GM19238 (cell line): ENCODE data around the gene NEDD8.
A peak's percentile ranks its signal among the peaks of the same experiment; 100 is the strongest.

Source experiments
- DNase-seq: peaks from one replicate; pipeline ENCODE4 v3.0.0; 2011; ENCODE audit warnings: low spot score; ENCODE audit not compliant: insufficient read length

The NEDD8 gene

DNA sequence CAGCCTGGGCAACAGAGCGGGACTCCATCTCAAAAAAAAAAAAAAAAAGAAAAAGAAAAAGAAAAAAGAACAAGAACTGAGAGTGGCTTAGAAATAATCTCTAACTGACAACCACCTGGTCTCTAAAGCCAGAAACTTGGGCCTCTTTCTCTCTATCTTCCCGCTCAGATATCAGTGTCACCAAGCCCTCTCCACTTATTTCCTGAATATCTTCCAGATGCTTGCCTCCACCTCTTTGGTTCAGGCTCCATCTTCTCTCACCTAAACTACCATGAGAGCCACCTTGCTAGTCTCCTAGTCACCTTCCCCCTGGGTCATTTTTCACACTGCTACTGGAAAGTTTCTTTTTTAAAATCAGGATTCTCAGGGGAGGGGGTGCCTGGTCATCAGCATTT, 35.1 kb downstream of the NEDD8 start:
- no peak for DNase-seq

DNA sequence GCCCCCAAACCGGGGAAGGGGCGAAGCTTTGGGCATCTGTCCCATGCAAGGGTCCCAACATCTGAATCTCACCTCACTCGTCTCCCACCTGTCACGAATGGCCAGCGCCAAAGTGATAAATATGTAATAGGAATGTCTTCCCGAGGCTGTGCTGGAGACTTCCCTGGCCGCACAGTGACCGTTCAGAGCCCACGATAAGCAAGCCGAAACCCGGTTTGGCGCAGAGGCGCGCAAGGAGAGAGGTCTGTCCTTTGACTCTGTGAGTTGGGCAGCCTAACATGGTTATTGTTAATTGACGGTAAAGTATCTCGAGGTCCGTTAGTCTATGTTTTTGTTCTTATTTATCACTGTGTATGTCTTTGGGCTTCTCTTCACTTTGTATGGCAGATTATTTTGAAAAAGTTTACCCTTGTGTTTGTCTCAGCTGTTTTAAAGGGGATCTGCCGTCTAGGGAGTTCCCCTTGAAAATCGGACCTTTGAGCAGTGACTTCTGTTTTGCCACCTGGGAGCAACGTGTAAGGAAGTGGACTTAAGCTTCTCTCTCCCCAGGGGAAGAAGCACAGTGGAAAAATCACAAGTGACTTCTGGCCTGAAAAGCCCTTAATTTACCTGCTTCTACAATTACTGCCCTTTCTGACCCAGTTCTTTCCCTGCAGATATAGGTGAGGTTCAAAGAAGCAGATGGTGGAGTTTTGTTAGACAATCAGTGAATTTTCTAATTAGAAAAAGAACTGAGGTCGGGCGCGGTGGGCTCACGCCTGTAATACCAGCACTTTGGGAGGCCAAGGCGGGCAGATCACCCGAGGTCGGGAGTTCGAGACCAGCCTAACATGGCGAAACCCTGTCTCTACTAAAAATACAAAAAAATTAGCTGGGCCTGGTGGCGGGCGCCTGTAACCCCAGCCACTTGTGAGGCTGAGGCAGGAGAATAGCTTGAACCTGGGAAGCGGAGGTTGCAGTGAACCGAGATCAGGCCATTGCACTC, 35.8 kb downstream of the NEDD8 start:
- DNase-seq = peak; percentile 35

DNA sequence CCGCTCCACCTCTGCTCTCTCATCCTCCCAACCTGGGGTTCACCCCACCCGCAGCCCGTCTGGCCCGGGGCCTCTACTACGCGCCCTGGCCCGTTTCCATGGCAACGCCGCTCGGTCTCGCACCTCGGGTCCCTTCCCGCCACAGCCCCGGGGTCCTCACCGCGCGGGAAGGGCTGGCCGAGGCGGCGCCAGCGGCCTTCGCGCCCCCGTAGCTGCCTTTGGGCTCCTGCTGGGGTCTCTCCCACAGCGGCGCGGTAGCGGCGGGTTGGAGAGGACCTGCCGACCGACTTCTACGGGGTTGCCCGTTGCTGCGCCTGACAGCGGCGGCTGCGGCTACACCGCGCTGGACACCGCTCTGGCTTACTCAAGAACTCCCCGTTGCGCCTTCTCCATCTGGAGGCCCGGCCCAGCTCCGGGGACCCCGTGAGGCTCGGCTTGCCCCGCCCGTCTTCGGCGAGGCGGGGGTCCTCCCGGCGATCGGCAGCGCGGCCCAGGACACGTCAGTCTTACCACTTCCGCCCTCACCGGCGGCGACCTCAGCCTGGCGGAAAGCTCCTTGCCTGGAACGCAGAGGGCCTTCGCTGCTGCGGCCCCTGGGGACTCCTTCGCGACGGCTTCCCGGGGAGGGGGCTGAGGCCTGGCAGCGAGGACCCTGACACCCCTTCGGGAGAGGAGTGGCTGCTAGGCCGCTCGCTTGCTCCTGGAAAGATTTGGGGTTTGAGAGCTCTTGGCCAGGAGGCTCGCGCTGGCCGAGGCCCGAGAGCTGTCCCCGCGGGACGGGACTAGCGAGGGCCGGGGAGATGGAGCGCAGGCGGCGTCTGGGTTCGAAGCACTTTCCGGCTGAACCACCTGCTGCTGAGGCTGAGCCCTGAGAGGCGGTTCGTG, 36.7 kb downstream of the NEDD8 start, which contains the start of gene TM9SF1:
Gene TM9SF1 (minus strand): TSS at position 256 of the 885 bp plus-strand sequence. CDS start 422 bp downstream, outside the sequence.
- peak; percentile 93 for DNase-seq

DNA sequence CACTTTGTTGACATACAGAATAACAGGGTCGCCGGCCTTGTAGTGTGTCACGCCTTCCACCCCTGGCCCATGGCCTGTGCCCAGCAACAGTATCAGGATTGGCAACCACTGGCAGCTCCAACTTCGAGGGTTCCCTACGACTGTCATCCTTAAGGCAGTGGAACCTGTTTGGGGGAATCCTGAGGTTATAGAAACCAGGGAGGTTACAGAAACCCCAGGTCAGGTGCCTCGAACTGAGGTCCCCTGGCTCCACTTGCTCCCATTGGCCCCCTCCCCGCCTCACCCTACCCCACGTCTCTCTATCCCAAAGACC, 37.3 kb downstream of the NEDD8 start:
- no peak for DNase-seq

DNA sequence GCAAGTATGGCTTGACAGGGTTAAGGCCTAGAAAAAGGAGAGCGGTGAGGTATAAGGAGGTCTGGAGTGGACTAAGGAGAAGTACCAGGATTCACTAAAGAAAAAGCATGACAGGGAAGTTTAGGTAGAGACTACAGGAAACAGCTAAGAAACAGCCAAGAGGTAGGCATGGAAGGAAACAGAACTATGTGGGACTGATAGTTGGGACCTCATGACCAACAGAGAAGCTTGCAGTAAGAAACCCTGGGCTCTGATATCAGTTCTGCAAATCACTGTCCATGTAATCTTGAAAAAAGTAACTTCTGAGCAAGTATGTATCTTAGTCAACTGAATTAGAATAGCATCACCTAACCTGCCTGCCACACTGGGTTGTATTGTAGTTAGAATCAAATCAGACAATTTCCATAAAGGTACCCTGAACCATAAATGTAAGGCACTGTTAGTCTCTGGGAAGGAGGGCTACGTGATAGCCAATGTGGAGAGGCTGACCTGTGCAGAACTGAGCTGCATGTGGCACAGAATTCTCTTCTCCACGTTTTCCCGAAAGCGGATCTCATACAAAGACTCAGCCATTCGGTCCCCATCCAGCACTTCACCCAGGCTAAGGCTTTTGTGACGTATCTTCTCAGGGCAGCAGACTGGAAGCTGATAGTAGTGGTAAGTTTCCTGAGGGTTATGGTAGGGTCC, 37.8 kb downstream of the NEDD8 start:
- no peak for DNase-seq

DNA sequence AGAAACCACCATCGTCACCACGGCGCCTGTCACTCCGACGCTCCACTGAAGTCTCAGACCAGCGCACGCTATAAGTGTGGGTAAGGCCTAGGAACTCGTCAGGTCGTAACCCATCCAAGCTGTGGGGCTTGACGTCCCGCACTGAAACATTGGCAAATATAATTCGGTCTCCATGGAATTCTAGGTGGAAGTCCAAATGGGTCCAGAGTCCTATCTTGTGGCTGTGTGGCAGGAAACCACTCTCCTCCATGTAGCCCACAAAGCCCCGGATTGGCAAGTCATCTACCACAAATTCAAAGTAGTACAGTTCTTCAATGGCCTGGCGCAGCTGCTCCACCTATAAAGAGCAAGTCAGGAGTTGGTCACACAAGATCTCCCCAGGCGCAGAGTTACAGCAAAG, 39.2 kb downstream of the NEDD8 start:
- no peak for DNase-seq

DNA sequence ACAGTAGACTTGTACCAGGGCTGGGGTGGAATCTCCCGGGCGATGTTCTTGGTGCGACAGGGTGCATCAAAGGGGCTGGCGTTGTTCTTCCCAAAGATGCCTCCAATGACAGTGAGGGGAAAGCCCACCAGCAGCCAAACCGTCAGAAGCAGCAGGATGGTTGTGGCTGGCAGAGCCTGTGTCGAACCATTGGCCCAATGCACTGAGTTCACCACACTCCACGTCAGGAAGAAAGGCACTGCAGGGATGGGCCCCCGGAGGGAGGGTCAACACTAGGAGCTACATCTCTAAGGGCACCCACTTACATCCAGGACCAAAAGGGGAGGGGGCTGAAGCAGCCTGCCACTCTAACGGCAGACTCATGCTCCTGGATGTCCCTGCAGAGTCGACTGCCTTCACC, 41.8 kb downstream of the NEDD8 start:
- DNase-seq = no peak

DNA sequence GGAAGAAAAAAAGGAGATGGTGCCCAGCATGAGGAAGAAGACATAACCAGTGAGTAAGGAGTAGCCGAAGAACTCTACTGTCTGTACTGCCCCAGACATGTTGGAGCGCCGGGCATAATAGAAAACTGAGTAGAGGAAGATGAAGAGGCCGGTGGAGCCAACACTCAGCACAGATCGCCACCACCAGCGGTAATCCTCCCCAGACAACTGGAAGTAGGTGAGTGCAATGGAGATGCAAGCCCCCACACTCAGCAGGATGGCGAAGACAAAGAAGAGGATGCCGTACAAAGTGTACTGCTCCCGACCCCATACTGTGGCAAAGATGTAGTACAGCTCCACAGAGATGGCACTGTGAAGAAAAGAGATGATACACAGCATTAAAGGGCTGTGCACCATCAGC, 42.7 kb downstream of the NEDD8 start:
- no peak for DNase-seq

DNA sequence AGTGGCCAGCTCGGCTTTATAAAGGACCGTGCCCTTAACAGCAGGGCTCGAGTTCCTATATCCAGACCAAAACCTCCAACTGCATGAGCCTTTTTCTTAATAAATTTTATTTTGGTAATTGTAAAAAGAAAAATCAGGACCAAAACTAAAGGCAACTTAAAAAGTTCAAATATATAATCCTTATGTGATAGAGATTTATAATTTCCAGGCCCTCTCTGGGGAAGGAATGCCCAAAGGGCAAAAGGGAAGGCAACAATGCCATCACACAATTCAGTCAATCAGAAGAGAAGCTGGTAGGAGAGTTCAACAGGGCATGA, 43.1 kb downstream of the NEDD8 start:
- DNase-seq = no peak

DNA sequence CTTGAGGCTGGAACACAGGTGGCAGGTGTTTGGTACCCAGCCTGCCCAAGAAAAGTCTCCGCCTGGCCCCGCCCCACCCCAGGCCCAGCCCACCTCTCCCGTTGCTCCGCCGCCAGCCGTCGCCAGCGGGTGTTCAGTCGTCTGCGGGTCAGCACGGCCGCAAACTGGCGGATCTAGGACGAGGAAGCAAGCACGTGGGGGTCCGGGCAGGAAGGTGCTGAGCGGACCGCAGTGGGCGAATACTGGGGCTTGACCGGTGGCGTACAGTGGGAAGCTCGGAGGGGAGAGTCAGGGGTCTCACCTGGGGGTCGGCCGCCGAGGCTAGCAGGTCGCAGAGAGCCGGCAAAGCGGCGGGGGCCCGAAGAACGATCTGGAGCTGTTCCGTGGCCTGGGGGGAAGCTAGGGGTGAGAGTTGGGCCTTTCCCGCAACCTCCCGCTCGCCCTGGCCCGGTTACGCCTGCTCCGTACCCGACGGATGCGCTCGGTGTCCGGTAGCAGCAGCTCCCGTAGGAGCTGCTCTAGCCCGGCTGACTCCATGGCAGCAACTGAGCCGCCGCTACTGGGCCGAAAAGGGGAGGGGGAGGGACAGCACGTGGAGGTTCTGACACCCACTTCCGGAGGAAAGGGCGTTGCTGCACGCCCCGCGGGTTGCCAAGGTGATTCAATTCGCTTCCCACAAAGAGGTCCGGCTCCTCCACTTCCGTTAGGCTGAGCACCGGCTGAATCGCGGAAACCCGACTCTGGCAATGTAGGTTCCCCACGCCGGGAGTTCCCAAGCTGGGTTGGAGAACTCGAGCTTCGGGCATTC, 43.7 kb downstream of the NEDD8 start, which contains the start of gene IPO4:
Gene IPO4 (minus strand): TSS at position 566 of the 808 bp plus-strand sequence. CDS start 29 bp downstream, at position 537.
- DNase-seq = peak; percentile 99

DNA sequence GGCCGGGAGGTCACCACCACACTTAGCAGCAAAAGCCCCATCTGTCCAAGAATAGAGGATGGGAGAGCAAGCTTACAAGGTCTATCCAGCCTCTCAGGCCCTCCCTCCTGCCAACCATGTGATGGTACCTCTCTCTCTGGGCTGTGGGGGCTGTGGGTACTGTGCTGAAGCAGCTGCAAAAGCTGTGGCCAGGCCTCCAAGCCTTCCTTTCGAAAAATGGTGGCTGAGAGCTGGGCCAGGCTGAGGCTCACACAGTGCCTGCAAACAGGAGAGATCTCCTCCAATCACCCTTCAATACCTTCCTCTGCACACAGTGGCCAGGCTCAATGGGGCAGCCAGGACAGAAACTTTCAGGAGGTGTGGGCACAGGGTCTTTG, 44.6 kb downstream of the NEDD8 start:
- no peak for DNase-seq

DNA sequence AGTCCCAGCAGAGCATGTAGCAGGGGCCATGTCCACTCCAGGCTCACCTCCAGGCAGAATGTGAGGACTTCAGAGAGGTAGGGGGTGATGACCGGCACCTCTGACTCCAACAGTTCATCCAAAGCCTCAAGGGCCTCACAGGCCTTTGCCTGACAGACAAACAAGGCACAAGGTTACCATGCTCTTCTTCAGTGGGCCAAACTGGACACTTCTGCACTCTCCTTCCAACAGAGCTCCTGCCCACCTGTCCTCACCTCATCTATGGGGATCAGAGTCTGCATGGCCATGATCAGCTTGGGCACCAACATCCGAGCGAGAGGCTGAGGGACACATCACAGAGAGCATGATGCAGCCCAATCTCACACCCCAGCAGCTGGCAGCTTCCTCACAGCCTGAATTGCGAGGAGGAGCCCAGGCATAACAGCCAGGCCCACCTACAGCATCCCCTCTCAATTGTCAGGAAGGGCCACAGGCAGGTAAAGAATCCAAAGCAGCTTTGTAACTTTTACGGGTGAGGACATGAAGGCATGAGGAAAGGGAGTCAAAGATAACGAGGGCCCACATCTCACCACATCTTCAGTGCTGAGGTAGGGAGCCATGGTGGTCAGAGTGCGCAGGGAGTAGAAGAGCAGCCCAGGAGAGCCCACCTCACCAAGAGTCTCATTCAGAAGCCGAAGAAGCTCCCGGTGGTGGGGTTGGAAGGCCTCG, 45.2 kb downstream of the NEDD8 start:
- no peak for DNase-seq

DNA sequence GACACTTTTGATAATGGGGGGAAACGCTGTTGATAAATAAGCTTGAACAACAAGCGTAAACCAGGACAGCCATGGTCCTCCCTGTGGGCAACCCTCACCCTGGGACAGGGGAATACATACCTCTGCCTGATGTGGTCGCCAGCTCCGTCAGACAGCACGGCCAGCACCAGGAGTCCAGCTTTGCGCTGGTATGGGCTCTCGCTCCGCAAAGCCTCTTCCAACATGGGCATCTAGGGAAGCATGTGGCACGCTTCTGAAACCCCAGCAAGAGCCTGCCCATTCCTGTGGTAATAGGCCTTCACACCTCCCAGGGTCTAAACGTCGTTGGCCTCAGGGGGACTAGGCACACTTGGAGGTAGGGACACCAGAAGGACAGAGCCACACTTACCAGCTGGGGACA, 46.4 kb downstream of the NEDD8 start:
- no peak for DNase-seq

DNA sequence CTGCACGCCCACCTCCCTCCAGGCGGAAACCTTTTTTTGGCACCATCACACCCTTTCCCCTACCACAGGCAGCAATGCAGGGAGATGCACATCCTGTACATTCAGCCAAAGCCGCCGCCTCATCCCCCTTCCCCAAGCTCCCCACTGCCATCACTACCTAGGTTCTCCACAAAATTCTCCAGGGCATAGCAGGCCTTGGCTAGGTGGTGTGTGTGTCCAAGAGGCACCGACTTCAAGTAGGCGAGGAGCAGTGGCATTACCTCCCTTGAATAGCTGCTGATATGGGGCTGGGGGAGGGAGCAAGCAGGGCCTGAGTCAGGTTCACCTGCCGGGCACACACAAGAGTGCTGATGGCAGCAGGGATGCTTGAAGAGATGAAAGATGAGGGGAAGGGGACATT, 47.1 kb downstream of the NEDD8 start:
- DNase-seq = no peak

DNA sequence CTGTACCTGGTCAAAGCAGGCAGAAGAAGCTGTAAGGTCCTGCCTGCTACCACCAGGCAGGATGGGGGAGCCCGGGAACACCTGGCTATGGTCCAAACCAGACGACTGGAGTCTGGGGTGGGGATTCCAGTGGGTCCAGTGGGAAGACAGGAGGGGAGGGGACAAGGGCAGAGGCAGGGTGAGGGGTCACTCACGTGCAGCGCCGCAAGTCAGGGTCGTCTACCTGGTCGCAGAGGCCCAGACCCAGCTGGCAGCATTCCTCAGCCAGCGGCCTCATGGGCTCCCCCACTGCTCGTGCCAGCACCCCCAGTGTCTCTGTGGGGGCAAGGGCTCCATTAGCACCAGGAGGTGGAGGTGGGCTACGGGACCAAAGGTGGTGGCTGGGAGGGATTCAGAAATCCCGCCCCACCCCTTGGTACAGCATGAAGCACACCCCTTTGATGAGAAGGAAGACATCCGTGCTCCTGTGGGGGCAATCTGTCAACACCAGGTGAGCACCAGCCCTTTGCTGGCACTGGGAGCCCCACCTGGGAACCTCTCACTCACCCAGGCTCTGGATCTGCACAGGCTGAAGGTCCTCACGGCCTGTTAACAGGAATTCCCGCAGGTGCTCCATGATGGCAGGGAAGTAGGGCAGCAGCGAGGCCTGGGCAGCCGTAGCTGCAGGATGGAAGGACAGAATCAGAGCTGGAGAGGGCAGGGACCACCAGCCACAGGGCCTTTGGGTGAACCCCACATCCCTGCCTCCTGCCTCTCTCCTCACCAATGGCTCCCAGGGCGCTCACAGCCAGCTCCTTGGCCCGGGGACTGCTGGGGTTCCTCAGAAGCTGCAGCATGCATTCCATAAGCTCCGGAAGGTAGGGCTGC, 47.8 kb downstream of the NEDD8 start:
- DNase-seq = no peak

DNA sequence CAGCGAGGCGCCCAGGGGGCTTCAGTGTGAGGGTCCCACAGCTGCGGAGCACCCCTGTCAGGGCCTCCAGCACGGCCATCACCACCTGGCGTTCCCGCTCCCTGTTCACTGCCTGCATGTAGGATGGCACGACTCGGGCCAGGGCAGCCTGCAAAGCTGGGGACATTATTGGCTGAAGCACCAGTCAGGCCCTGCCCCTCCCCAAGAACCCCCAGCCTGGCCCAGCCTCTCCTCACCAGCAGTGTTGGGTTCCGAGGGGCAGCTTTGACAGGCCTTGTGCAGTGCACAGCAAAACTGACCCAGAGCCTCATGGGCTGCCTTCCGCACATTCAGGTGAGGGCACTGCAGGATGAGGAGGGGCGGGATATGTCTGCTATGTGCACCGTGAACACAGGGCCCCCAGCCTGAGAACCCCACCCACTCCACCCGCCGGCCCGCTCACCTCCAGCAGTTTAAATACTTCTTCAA, 49.1 kb downstream of the NEDD8 start:
- DNase-seq = no peak

DNA sequence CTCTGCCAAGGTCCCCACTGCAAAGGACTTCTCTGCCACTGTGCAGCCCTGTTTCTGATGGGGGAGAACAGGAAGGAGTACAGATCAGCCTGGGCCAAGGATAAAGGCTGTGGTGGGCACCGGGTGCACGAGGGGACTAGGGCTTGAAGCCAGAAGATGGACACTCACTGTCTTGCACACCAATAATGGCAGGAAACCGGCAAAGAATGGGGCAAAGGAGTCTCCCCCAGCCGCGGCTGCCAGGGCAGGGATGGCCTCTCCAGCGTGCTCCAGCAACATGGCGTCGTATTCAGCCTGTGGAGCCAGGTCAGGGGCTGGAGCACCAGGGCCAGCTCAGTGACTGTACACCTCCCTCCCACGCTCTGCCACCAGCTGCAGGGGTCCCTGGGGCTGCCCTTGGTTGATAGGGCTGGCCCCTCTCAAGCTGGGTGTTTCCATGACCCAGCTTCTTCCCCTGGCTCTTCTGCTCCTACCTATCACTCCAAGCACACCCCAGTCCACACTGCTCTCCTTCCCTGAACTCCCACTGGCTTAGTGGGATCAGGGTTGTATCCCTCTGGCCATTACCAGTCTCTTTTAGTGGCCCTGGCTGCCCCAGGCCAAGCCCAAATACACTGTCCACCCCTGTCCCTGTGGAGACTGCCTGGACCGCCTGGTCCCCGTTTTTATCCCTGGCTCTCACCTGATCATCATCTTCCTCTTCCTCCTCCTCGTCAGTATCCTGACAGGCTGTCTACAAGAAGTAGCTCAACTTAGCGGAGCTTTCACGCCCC, 49.9 kb downstream of the NEDD8 start:
- no peak for DNase-seq

DNA sequence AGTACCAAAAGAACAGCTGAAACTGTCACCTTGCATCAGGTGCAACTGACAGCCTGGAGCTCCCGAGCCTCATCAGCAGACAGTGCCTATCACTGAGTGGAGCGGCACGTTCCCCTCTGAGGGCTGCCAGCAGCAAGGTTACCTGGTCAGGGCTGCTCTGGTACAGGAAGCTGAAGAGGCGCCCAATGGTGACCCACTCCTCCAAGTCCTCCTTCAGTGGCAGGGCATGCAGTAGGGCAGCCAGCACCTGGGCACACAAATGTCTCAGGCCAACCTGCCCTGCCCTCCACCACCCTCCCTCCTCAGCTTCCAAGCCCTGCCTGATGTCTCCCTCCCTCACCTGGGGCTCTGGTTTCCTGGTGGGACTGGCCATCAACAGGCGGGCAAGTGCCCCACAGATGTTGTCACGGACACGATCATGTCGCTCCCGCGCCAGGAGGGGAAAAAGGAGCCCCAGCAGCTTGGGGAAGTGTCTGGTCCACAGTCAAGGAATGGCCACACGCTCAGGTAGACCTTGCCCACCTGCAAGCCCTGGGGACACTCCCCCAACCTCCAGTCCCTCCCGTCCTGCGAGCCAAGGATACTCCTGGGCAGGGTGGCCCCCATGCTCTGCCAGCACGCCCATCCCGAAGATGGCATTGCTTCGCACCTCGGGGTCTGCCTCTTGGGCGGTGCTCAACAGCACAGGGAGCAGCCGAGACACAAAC, 50.6 kb downstream of the NEDD8 start:
- DNase-seq = no peak
